ENCODE measurements around the gene RNF11.

DNA sequence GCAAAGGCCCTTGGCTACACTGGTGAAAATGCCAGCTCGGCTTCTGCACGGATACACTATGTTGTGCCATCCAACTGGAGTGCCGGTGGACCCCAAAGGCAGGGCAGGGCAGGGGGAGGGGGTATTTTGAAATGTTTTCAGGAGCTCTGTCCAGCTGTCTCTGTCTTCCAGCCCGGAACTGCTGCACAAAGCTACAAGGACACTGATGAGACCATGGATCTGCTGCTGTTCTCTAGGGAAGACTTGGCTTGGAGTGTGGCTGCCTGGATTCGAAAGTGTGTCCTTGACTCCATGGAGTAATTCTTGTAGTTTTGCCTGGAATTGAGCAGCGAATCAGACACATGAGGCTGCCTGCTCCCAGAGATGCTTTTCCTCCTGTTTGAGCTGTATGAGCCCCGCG is 51.9 kb downstream of the RNF11 start:
- TF ChIP-seq, protein P1, sequence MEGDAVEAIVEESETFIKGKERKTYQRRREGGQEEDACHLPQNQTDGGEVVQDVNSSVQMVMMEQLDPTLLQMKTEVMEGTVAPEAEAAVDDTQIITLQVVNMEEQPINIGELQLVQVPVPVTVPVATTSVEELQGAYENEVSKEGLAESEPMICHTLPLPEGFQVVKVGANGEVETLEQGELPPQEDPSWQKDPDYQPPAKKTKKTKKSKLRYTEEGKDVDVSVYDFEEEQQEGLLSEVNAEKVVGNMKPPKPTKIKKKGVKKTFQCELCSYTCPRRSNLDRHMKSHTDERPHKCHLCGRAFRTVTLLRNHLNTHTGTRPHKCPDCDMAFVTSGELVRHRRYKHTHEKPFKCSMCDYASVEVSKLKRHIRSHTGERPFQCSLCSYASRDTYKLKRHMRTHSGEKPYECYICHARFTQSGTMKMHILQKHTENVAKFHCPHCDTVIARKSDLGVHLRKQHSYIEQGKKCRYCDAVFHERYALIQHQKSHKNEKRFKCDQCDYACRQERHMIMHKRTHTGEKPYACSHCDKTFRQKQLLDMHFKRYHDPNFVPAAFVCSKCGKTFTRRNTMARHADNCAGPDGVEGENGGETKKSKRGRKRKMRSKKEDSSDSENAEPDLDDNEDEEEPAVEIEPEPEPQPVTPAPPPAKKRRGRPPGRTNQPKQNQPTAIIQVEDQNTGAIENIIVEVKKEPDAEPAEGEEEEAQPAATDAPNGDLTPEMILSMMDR (IDR thresholded peaks at IDR 0.05), result no peak
- TF ChIP-seq POLR2A (IDR thresholded peaks at IDR 0.05), result no peak
